Measurements from ENCODE around the gene TASOR. TPM values are rescaled to one million over a fixed set of nuclear protein-coding genes. Genes with fewer than 3 reads are reported as not detected.
"Not testable (repeated sequence)": the region's sequence is repeated elsewhere in the genome, so short reads cannot be mapped to it uniquely, and the experiment has no call there.

The TASOR gene
- 66.4 TPM for polyA plus RNA-seq (2013)

- Histone ChIP-seq H3K4me3 (ENCODE audit: control insufficient read depth in 1 of 7, extremely low read depth in 1 of 7, insufficient read depth in 4 of 7, low read depth in 2 of 7, low read length in 6 of 7) (peak within 1 kb of the TSS; percentile 73 to 94 (median 89)), H3K27me3 (replicated peaks in 2 of 5; ENCODE audit: control insufficient read depth in 4 of 5, insufficient read depth in 5 of 5, low read length in 4 of 5) (no peaks in the 10 kb centered on the region), H3K36me3 (ENCODE audit: control insufficient read depth in 4 of 4, insufficient read depth in 4 of 4, low read length in 3 of 4) (peaks cover 0 to 3% (median 1%) of the 10 kb centered on the region in 4 experiments), H3K9me3 (ENCODE audit: control extremely low read depth in 1 of 5, control insufficient read depth in 4 of 5, insufficient read depth in 2 of 5, low read depth in 1 of 5, low read length in 4 of 5) (peaks cover 0 to 4% (median 0%) of the 10 kb centered on the region in 5 experiments), H3K27ac (ENCODE audit: insufficient read depth in 1 of 2, low read depth in 1 of 2, low read length in 2 of 2, poor library complexity in 1 of 2, severe bottlenecking in 2 of 2) (peak within 1 kb of the TSS; percentile 95 to 97), H3K4me1 (ENCODE audit: control extremely low read depth in 1 of 4, control insufficient read depth in 4 of 4, insufficient read depth in 4 of 4, low read length in 3 of 4) (peaks cover 9 to 23% (median 12%) of the 10 kb centered on the region in 4 experiments)
- 20% methylated on average over 63 of the region's 68 CpGs for WGBS (ENCODE audit: insufficient coverage)
- POLR2A ChIA-PET: no interaction called here
- DNase-seq: peak; percentile 85 to 93 (median 92)
- CTCF ChIA-PET: no interaction called here
Measured at GRCh38 chr3:56683122-56683817, at the start of gene TASOR. TASOR (minus strand) TSS chr3:56683265; CDS start chr3:56683006, 259 bp downstream.

GRCh38 chr3:56732109-56732508 lies 49.0 kb upstream of the TASOR start:
- WGBS (ENCODE audit: insufficient coverage): 94% methylated on average over 6 of the region's 8 CpGs
- Histone ChIP-seq H3K9me3 (ENCODE audit: control extremely low read depth in 1 of 5, control insufficient read depth in 4 of 5, insufficient read depth in 2 of 5, low read depth in 1 of 5, low read length in 4 of 5) (no peaks in the 10 kb centered on the region), H3K27ac (ENCODE audit: insufficient read depth in 1 of 2, low read depth in 1 of 2, low read length in 2 of 2, poor library complexity in 1 of 2, severe bottlenecking in 2 of 2) (no peak overlapping the region), H3K27me3 (replicated peaks in 2 of 5; ENCODE audit: control insufficient read depth in 4 of 5, insufficient read depth in 5 of 5, low read length in 4 of 5) (no peaks in the 10 kb centered on the region), H3K36me3 (ENCODE audit: control insufficient read depth in 4 of 4, insufficient read depth in 4 of 4, low read length in 3 of 4) (peaks cover 36 to 78% (median 57%) of the 10 kb centered on the region in 4 experiments), H3K4me3 (ENCODE audit: control insufficient read depth in 1 of 7, extremely low read depth in 1 of 7, insufficient read depth in 4 of 7, low read depth in 2 of 7, low read length in 6 of 7) (no peak overlapping the region), H3K4me1 (ENCODE audit: control extremely low read depth in 1 of 4, control insufficient read depth in 4 of 4, insufficient read depth in 4 of 4, low read length in 3 of 4) (peaks cover 0 to 2% (median 0%) of the 10 kb centered on the region in 4 experiments)
- CTCF ChIA-PET: interaction anchor here (2.4 kb wide), 1 partner anchor 69 kb away, joined by 7 read pairs; no protein-coding TSS in a partner anchor
- POLR2A ChIA-PET: no interaction called here
- DNase-seq: no peak

- POLR2A ChIA-PET: interaction anchor here (0.6 to 1.1 kb wide), 2 partner anchors 9 to 39 kb away, joined by 3 to 6 read pairs; no protein-coding TSS in a partner anchor
- Histone ChIP-seq H3K4me3 (ENCODE audit: control insufficient read depth in 1 of 7, extremely low read depth in 1 of 7, insufficient read depth in 4 of 7, low read depth in 2 of 7, low read length in 6 of 7) (no peak overlapping the region), H3K36me3 (ENCODE audit: control insufficient read depth in 4 of 4, insufficient read depth in 4 of 4, low read length in 3 of 4) (peaks cover 24 to 51% (median 41%) of the 10 kb centered on the region in 4 experiments), H3K9me3 (ENCODE audit: control extremely low read depth in 1 of 5, control insufficient read depth in 4 of 5, insufficient read depth in 2 of 5, low read depth in 1 of 5, low read length in 4 of 5) (no peaks in the 10 kb centered on the region), H3K27ac (ENCODE audit: insufficient read depth in 1 of 2, low read depth in 1 of 2, low read length in 2 of 2, poor library complexity in 1 of 2, severe bottlenecking in 2 of 2) (no peak overlapping the region), H3K27me3 (replicated peaks in 2 of 5; ENCODE audit: control insufficient read depth in 4 of 5, insufficient read depth in 5 of 5, low read length in 4 of 5) (no peaks in the 10 kb centered on the region), H3K4me1 (ENCODE audit: control extremely low read depth in 1 of 4, control insufficient read depth in 4 of 4, insufficient read depth in 4 of 4, low read length in 3 of 4) (peaks cover 0 to 5% (median 2%) of the 10 kb centered on the region in 4 experiments)
- WGBS (ENCODE audit: insufficient coverage): 79% methylated on average over 3 of the region's 3 CpGs
- CTCF ChIA-PET: interaction anchor here (1.3 to 2.5 kb wide), 4 partner anchors 22 to 75 kb away, joined by 3 to 14 read pairs (median 6); no protein-coding TSS in a partner anchor
- DNase-seq: peak in 2 of 3 donors; percentile 27 to 43
Measured at GRCh38 chr3:56725175-56725574, 42.1 kb upstream of the TASOR start.

- peaks cover 0 to 5% (median 2%) of the 10 kb centered on the region in 4 experiments for H3K4me1 ChIP-seq (ENCODE audit: control extremely low read depth in 1 of 4, control insufficient read depth in 4 of 4, insufficient read depth in 4 of 4, low read length in 3 of 4)
Measured at GRCh38 chr3:56724676-56725075, 41.6 kb upstream of the TASOR start.

GRCh38 chr3:56720849-56721248 lies 37.8 kb upstream of the TASOR start:
- POLR2A ChIA-PET: no interaction called here
- no peaks in the 10 kb centered on the region for H3K9me3 ChIP-seq (ENCODE audit: control extremely low read depth in 1 of 5, control insufficient read depth in 4 of 5, insufficient read depth in 2 of 5, low read depth in 1 of 5, low read length in 4 of 5)

More at GRCh38 chr3:56724676-56725075, 41.6 kb upstream of the TASOR start:
- H3K36me3 ChIP-seq (ENCODE audit: control insufficient read depth in 4 of 4, insufficient read depth in 4 of 4, low read length in 3 of 4): peaks cover 20 to 50% (median 39%) of the 10 kb centered on the region in 4 experiments
- no peaks in the 10 kb centered on the region for H3K9me3 ChIP-seq (ENCODE audit: control extremely low read depth in 1 of 5, control insufficient read depth in 4 of 5, insufficient read depth in 2 of 5, low read depth in 1 of 5, low read length in 4 of 5)
- POLR2A ChIA-PET: interaction anchor here (0.6 to 1.1 kb wide), 2 partner anchors 9 to 40 kb away, joined by 3 to 6 read pairs; no protein-coding TSS in a partner anchor
- WGBS (ENCODE audit: insufficient coverage): 100% methylated on average over 2 of the region's 3 CpGs
- H3K27ac ChIP-seq (ENCODE audit: insufficient read depth in 1 of 2, low read depth in 1 of 2, low read length in 2 of 2, poor library complexity in 1 of 2, severe bottlenecking in 2 of 2): no peak overlapping the region
- no peaks in the 10 kb centered on the region for H3K27me3 ChIP-seq (replicated peaks in 2 of 5; ENCODE audit: control insufficient read depth in 4 of 5, insufficient read depth in 5 of 5, low read length in 4 of 5)
- no peak for DNase-seq
- CTCF ChIA-PET: interaction anchor here (1.0 to 2.5 kb wide), 5 partner anchors 21 to 271 kb away, joined by 3 to 14 read pairs (median 3); no protein-coding TSS in a partner anchor
- no peak overlapping the region for H3K4me3 ChIP-seq (ENCODE audit: control insufficient read depth in 1 of 7, extremely low read depth in 1 of 7, insufficient read depth in 4 of 7, low read depth in 2 of 7, low read length in 6 of 7)

GRCh38 chr3:56718809-56719208 lies 35.7 kb upstream of the TASOR start:
- CTCF ChIA-PET: interaction anchor here (0.8 to 1.9 kb wide), 3 partner anchors 11 to 270 kb away, joined by 3 to 5 read pairs (median 3); no protein-coding TSS in a partner anchor
- 91% methylated on average over 16 of the region's 21 CpGs for WGBS (ENCODE audit: insufficient coverage)
- POLR2A ChIA-PET: interaction anchor here (0.6 kb wide), 1 partner anchor 631 kb away, joined by 3 read pairs; no protein-coding TSS in a partner anchor

More at GRCh38 chr3:56720849-56721248, 37.8 kb upstream of the TASOR start:
- no peaks in the 10 kb centered on the region for H3K27me3 ChIP-seq (replicated peaks in 2 of 5; ENCODE audit: control insufficient read depth in 4 of 5, insufficient read depth in 5 of 5, low read length in 4 of 5)
- H3K4me1 ChIP-seq (ENCODE audit: control extremely low read depth in 1 of 4, control insufficient read depth in 4 of 4, insufficient read depth in 4 of 4, low read length in 3 of 4): peaks cover 0 to 5% (median 2%) of the 10 kb centered on the region in 4 experiments
- H3K27ac ChIP-seq (ENCODE audit: insufficient read depth in 1 of 2, low read depth in 1 of 2, low read length in 2 of 2, poor library complexity in 1 of 2, severe bottlenecking in 2 of 2): no peak overlapping the region
- H3K36me3 ChIP-seq (ENCODE audit: control insufficient read depth in 4 of 4, insufficient read depth in 4 of 4, low read length in 3 of 4): peaks cover 0 to 14% (median 12%) of the 10 kb centered on the region in 4 experiments
- DNase-seq: no peak
- CTCF ChIA-PET: interaction anchor here (1.9 kb wide), 1 partner anchor 267 kb away, joined by 5 read pairs; no protein-coding TSS in a partner anchor
- H3K4me3 ChIP-seq (ENCODE audit: control insufficient read depth in 1 of 7, extremely low read depth in 1 of 7, insufficient read depth in 4 of 7, low read depth in 2 of 7, low read length in 6 of 7): no peak overlapping the region

GRCh38 chr3:56711344-56711743 lies 28.3 kb upstream of the TASOR start:
- ChIA-PET CTCF (no interaction called here), POLR2A (no interaction called here)

More at GRCh38 chr3:56718809-56719208, 35.7 kb upstream of the TASOR start:
- H3K36me3 ChIP-seq (ENCODE audit: control insufficient read depth in 4 of 4, insufficient read depth in 4 of 4, low read length in 3 of 4); H3K27me3 ChIP-seq (replicated peaks in 2 of 5; ENCODE audit: control insufficient read depth in 4 of 5, insufficient read depth in 5 of 5, low read length in 4 of 5); H3K9me3 ChIP-seq (ENCODE audit: control extremely low read depth in 1 of 5, control insufficient read depth in 4 of 5, insufficient read depth in 2 of 5, low read depth in 1 of 5, low read length in 4 of 5); H3K27ac ChIP-seq (ENCODE audit: insufficient read depth in 1 of 2, low read depth in 1 of 2, low read length in 2 of 2, poor library complexity in 1 of 2, severe bottlenecking in 2 of 2); H3K4me3 ChIP-seq (ENCODE audit: control insufficient read depth in 1 of 7, extremely low read depth in 1 of 7, insufficient read depth in 4 of 7, low read depth in 2 of 7, low read length in 6 of 7); H3K4me1 ChIP-seq (ENCODE audit: control extremely low read depth in 1 of 4, control insufficient read depth in 4 of 4, insufficient read depth in 4 of 4, low read length in 3 of 4); DNase-seq: not testable (repeated sequence)

More at GRCh38 chr3:56711344-56711743, 28.3 kb upstream of the TASOR start:
- Histone ChIP-seq H3K27me3 (replicated peaks in 2 of 5; ENCODE audit: control insufficient read depth in 4 of 5, insufficient read depth in 5 of 5, low read length in 4 of 5) (no peaks in the 10 kb centered on the region), H3K9me3 (ENCODE audit: control extremely low read depth in 1 of 5, control insufficient read depth in 4 of 5, insufficient read depth in 2 of 5, low read depth in 1 of 5, low read length in 4 of 5) (no peaks in the 10 kb centered on the region), H3K4me1 (ENCODE audit: control extremely low read depth in 1 of 4, control insufficient read depth in 4 of 4, insufficient read depth in 4 of 4, low read length in 3 of 4) (no peaks in the 10 kb centered on the region), H3K27ac (ENCODE audit: insufficient read depth in 1 of 2, low read depth in 1 of 2, low read length in 2 of 2, poor library complexity in 1 of 2, severe bottlenecking in 2 of 2) (no peak overlapping the region), H3K4me3 (ENCODE audit: control insufficient read depth in 1 of 7, extremely low read depth in 1 of 7, insufficient read depth in 4 of 7, low read depth in 2 of 7, low read length in 6 of 7) (no peak overlapping the region), H3K36me3 (ENCODE audit: control insufficient read depth in 4 of 4, insufficient read depth in 4 of 4, low read length in 3 of 4) (no peaks in the 10 kb centered on the region)
- DNase-seq: no peak
- WGBS (ENCODE audit: insufficient coverage): 100% methylated on average over 2 of the region's 2 CpGs

Measured in common myeloid progenitor, CD34-positive (primary cell).